Neural progenitor cell (in vitro differentiated cells): ENCODE results near the gene PHACTR2.

Experiments used
- CTCF ChIP-seq: fragments of 200-600 bp; sonication (generic); IDR thresholded peaks from 2 replicates; pipeline ENCODE4 v1.5.1; 2017; ENCODE audit warnings: antibody characterized with exemption, mild to moderate bottlenecking
- EZH2 ChIP-seq: fragments of 200-600 bp; sonication (generic); IDR thresholded peaks from 2 replicates; pipeline ENCODE4 v1.6.1; 2017; ENCODE audit warnings: antibody characterized with exemption, mild to moderate bottlenecking, moderate library complexity
- EZH2phosphoT487 ChIP-seq: fragments of 200-600 bp; sonication (generic); IDR thresholded peaks from 2 replicates; pipeline ENCODE4 v1.6.1; 2017; ENCODE audit warnings: antibody characterized with exemption

- TF ChIP-seq CTCF (no peak), EZH2 (no peak), EZH2phosphoT487 (no peak)
These were observed 129.5 kb downstream of the PHACTR2 start for GRCh38 chr6:143807103-143807772.
